ENCODE measurements around the gene SRRM4. TPM values are rescaled to one million over a fixed set of nuclear protein-coding genes. Genes with fewer than 3 reads are reported as not detected.
A peak's percentile ranks its signal among the peaks of the same experiment; 100 is the strongest.

Gene SRRM4
- total and polyA plus RNA-seq, 2 donors (not counting 1 experiment from before 2014, with no cell fraction given), result not detected

GRCh38 chr12:119151445-119152026 is 170.2 kb downstream of the SRRM4 start:
- Histone ChIP-seq H4K20me1 (ENCODE audit: control insufficient read depth, extremely low read depth, insufficient read depth, low read length) (no peaks in the 10 kb centered on the region), H3K27ac (ENCODE audit: insufficient read depth, low read length) (no peak overlapping the region), H3K27me3 (ENCODE audit: control insufficient read depth, insufficient read depth, low read length) (no peaks in the 10 kb centered on the region), H3K4me3 (replicated peaks in 1 of 4; ENCODE audit: control extremely low read depth in 1 of 4, insufficient read depth in 1 of 4, low read depth in 3 of 4, low read length in 4 of 4) (no peak overlapping the region), H3K79me2 (ENCODE audit: control insufficient read depth, insufficient read depth, low read length) (no peaks in the 10 kb centered on the region), H3K4me1 (ENCODE audit: control insufficient read depth, extremely low read depth, insufficient read depth, low read length) (no peaks in the 10 kb centered on the region), H3K9ac (ENCODE audit: insufficient read depth, low read length) (no peak overlapping the region), H2AFZ (ENCODE audit: low read length) (no peak overlapping the region), H3K36me3 (ENCODE audit: control insufficient read depth, insufficient read depth, low read length) (no peaks in the 10 kb centered on the region), H3K4me2 (ENCODE audit: extremely low read depth, insufficient read depth, low read length) (no peak overlapping the region), H3K9me3 (ENCODE audit: control insufficient read depth, insufficient read depth, low read depth, low read length) (no peaks in the 10 kb centered on the region)
- peak in 1 of 2 donors; percentile 27 for DNase-seq (ENCODE audit: low read depth in 2 of 2)
- TF ChIP-seq CTCF (conservative IDR thresholded peaks at IDR 0.05 in 1 of 2, IDR thresholded peaks at IDR 0.05 in 1 of 2; ENCODE audit: low read depth in 1 of 2, low read length in 2 of 2) (no peak), EZH2 (IDR thresholded peaks at IDR 0.05; ENCODE audit: low read length, missing control alignments) (no peak)

DNA sequence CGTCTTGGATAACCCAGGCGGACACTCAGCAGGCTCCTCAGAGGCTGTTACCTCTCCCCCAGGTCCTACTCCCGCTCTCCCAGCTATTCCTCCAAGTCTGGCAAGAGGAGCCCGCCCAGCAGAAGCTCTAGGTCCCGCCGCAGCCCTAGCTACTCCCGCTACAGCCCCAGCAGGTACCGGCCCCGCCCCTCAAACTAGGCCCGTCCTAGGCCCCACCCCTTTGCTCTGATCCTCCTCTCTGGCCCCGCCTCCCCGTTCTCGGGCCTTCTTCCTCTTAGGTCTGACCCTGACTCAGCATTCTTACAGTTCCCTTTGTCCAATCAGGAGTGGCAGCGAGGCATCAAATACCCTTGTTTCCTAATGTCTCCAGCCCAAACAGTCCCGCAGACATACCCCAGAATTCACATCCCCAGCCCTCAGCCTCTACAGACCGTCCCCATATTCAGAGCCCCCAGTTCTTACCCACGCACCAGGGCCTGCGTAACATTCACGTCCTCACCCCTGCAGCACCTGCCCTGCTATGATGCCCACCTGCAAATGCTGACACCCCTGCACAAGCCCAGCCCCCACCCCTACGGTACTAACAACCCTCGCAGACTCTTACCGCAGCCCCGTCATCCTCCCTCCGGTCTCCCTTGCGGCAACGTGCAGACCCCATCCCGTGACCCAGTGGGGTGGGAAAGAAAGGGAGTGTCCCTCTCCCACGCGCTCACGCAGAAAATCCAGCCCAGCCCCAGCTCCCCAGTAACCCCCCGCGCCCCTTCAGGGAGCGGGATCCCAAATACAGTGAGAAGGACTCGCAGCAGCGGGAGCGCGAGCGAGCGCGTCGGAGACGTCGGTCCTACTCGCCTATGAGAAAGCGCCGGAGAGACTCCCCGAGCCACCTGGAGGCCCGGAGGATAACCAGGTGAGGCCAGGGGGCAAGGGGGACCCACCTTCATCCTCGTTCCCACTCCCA is 172.4 kb downstream of the SRRM4 start:
- no peaks in the 10 kb centered on the region for H3K27me3 ChIP-seq (ENCODE audit: control insufficient read depth, insufficient read depth, low read length)
- no peak overlapping the region for H3K9ac ChIP-seq (ENCODE audit: insufficient read depth, low read length)
- peak; percentile 7 to 49 for DNase-seq (ENCODE audit: low read depth in 2 of 2)
- H3K4me2 ChIP-seq (ENCODE audit: extremely low read depth, insufficient read depth, low read length), result peak overlapping the region; percentile 25
- no peaks in the 10 kb centered on the region for H3K9me3 ChIP-seq (ENCODE audit: control insufficient read depth, insufficient read depth, low read depth, low read length)
- no peaks in the 10 kb centered on the region for H3K36me3 ChIP-seq (ENCODE audit: control insufficient read depth, insufficient read depth, low read length)
- no peaks in the 10 kb centered on the region for H3K4me1 ChIP-seq (ENCODE audit: control insufficient read depth, extremely low read depth, insufficient read depth, low read length)
- TF ChIP-seq EZH2 (IDR thresholded peaks at IDR 0.05; ENCODE audit: low read length, missing control alignments) (no peak), CTCF (conservative IDR thresholded peaks at IDR 0.05 in 1 of 2, IDR thresholded peaks at IDR 0.05 in 1 of 2; ENCODE audit: low read depth in 1 of 2, low read length in 2 of 2) (no peak)
- H4K20me1 ChIP-seq (ENCODE audit: control insufficient read depth, extremely low read depth, insufficient read depth, low read length), result no peaks in the 10 kb centered on the region
- H2AFZ ChIP-seq (ENCODE audit: low read length), result no peak overlapping the region
- H3K4me3 ChIP-seq (replicated peaks in 1 of 4; ENCODE audit: control extremely low read depth in 1 of 4, insufficient read depth in 1 of 4, low read depth in 3 of 4, low read length in 4 of 4), result peak overlapping the region in 1 of 4 experiments; percentile 8
- no peaks in the 10 kb centered on the region for H3K79me2 ChIP-seq (ENCODE audit: control insufficient read depth, insufficient read depth, low read length)
- H3K27ac ChIP-seq (ENCODE audit: insufficient read depth, low read length), result no peak overlapping the region

GRCh38 chr12:119154435-119154818 is 173.1 kb downstream of the SRRM4 start:
- Histone ChIP-seq H3K27ac (ENCODE audit: insufficient read depth, low read length) (no peak overlapping the region), H4K20me1 (ENCODE audit: control insufficient read depth, extremely low read depth, insufficient read depth, low read length) (no peaks in the 10 kb centered on the region), H3K79me2 (ENCODE audit: control insufficient read depth, insufficient read depth, low read length) (no peaks in the 10 kb centered on the region), H3K9me3 (ENCODE audit: control insufficient read depth, insufficient read depth, low read depth, low read length) (no peaks in the 10 kb centered on the region), H3K36me3 (ENCODE audit: control insufficient read depth, insufficient read depth, low read length) (no peaks in the 10 kb centered on the region), H2AFZ (ENCODE audit: low read length) (no peak overlapping the region), H3K9ac (ENCODE audit: insufficient read depth, low read length) (no peak overlapping the region), H3K4me3 (replicated peaks in 1 of 4; ENCODE audit: control extremely low read depth in 1 of 4, insufficient read depth in 1 of 4, low read depth in 3 of 4, low read length in 4 of 4) (no peak overlapping the region), H3K4me1 (ENCODE audit: control insufficient read depth, extremely low read depth, insufficient read depth, low read length) (no peaks in the 10 kb centered on the region), H3K27me3 (ENCODE audit: control insufficient read depth, insufficient read depth, low read length) (no peaks in the 10 kb centered on the region), H3K4me2 (ENCODE audit: extremely low read depth, insufficient read depth, low read length) (no peak overlapping the region)
- DNase-seq (ENCODE audit: low read depth in 2 of 2), result no peak
- no peak for TF ChIP-seq CTCF (conservative IDR thresholded peaks at IDR 0.05 in 1 of 2, IDR thresholded peaks at IDR 0.05 in 1 of 2; ENCODE audit: low read depth in 1 of 2, low read length in 2 of 2)
- TF ChIP-seq EZH2 (IDR thresholded peaks at IDR 0.05; ENCODE audit: low read length, missing control alignments), result no peak
